CD14-positive monocyte (primary cell): ENCODE results near the gene SLC2A2. TPM values are rescaled to one million over a fixed set of nuclear protein-coding genes. Genes with fewer than 3 reads are reported as not detected.

ENCODE experiments used
- DNase-seq, 3 donors: peaks; one replicate each; pipeline ENCODE4 v3.0.0-alpha.2; 2011 to 2022
- H2AFZ ChIP-seq: 2 replicates; pipeline ENCODE4 v1.6.0; 2012; ENCODE audit warnings: mild to moderate bottlenecking, low read depth, low read length, inconsistent platforms; ENCODE audit not compliant: insufficient read depth, poor library complexity, severe bottlenecking
- H3K27ac ChIP-seq, 2 donors: 1 replicate in 1 of 2; 2 replicates in 1 of 2; pipeline ENCODE4 v1.5.1; 2012 to 2013; ENCODE audit warnings: low read length in 2 of 2, control low read depth in 1 of 2, inconsistent platforms in 1 of 2, low read depth in 1 of 2, mild to moderate bottlenecking in 1 of 2
- H3K27me3 ChIP-seq, 2 donors: one replicate each; pipeline versions ENCODE4 v1.6.0 to v1.6.1; 2011 to 2013; ENCODE audit warnings: low read length in 2 of 2; ENCODE audit not compliant: control insufficient read depth in 2 of 2, insufficient read depth in 2 of 2
- H3K36me3 ChIP-seq, 2 donors: replicated peaks in 1 of 2; 1 replicate in 1 of 2; 2 replicates in 1 of 2; pipeline versions ENCODE4 v1.5.1 to v1.6.1; 2012 to 2013; ENCODE audit warnings: low read length in 2 of 2, control low read depth in 1 of 2, inconsistent platforms in 1 of 2, mild to moderate bottlenecking in 1 of 2; ENCODE audit not compliant: insufficient read depth in 2 of 2, control insufficient read depth in 1 of 2
- H3K4me1 ChIP-seq, 2 donors: 1 replicate in 1 of 2; 2 replicates in 1 of 2; pipeline versions ENCODE4 v1.5.1 to v1.6.1; 2012 to 2013; ENCODE audit warnings: low read length in 2 of 2, control low read depth in 1 of 2, inconsistent platforms in 1 of 2, mild to moderate bottlenecking in 1 of 2, moderate library complexity in 1 of 2; ENCODE audit not compliant: insufficient read depth in 2 of 2, control insufficient read depth in 1 of 2
- H3K4me2 ChIP-seq: replicated peaks from 2 replicates; pipeline ENCODE3; 2012; ENCODE audit warnings: low read length, moderate library complexity, mild to moderate bottlenecking; ENCODE audit not compliant: poor library complexity, severe bottlenecking; ENCODE audit errors: extremely low read depth
- H3K4me3 ChIP-seq, 3 experiments: fragments of 200-600 bp in 1 of 3; sonication (generic) in 1 of 3; replicated peaks in 1 of 3; 1 replicate in 2 of 3; 2 replicates in 1 of 3; pipeline ENCODE4 v1.5.1; 2011 to 2013; ENCODE audit warnings: low read length in 3 of 3, mild to moderate bottlenecking in 3 of 3, control low read depth in 2 of 3, low read depth in 2 of 3, inconsistent platforms in 1 of 3, moderate library complexity in 1 of 3
- H3K79me2 ChIP-seq: 2 replicates; pipeline ENCODE4 v1.6.0; 2012; ENCODE audit warnings: mild to moderate bottlenecking, control low read depth, inconsistent platforms, low read length, moderate library complexity; ENCODE audit not compliant: insufficient read depth
- H3K9ac ChIP-seq: 2 replicates; pipeline ENCODE4 v1.6.0; 2017; ENCODE audit warnings: low read length, mild to moderate bottlenecking; ENCODE audit not compliant: insufficient read depth, poor library complexity, severe bottlenecking
- H3K9me3 ChIP-seq, 2 donors: replicated peaks in 1 of 2; 1 replicate in 1 of 2; 2 replicates in 1 of 2; pipeline versions ENCODE4 v1.5.1 to v1.6.1; 2012 to 2013; ENCODE audit warnings: low read length in 2 of 2, control low read depth in 1 of 2; ENCODE audit not compliant: control insufficient read depth in 1 of 2, insufficient read depth in 1 of 2
- H4K20me1 ChIP-seq: 2 replicates; pipeline ENCODE4 v1.6.0; 2012; ENCODE audit warnings: mild to moderate bottlenecking, low read length, control low read depth, moderate library complexity; ENCODE audit not compliant: insufficient read depth
- H3K27ac Mint-ChIP-seq, 7 donors: one replicate each; pipeline ENCODE4 v1.8.0; 2020; ENCODE audit warnings: mild to moderate bottlenecking in 7 of 7, mixed read lengths in 7 of 7, moderate library complexity in 6 of 7, inconsistent platforms in 2 of 7
- H3K27me3 Mint-ChIP-seq, 3 donors: one replicate each; pipeline ENCODE4 v1.8.0; 2021 to 2022; ENCODE audit warnings: low read depth in 3 of 3, mild to moderate bottlenecking in 3 of 3, mixed read lengths in 3 of 3, moderate library complexity in 3 of 3, inconsistent platforms in 1 of 3
- H3K36me3 Mint-ChIP-seq, 2 donors: one replicate each; pipeline ENCODE4 v1.8.0; 2020; ENCODE audit warnings: mixed read lengths in 2 of 2, inconsistent platforms in 1 of 2, mild to moderate bottlenecking in 1 of 2
- H3K4me1 Mint-ChIP-seq: one replicate; pipeline ENCODE4 v1.8.0; 2020; ENCODE audit warnings: mild to moderate bottlenecking, mixed read lengths
- H3K4me3 Mint-ChIP-seq, 2 donors: one replicate each; pipeline ENCODE4 v1.8.0; 2020; ENCODE audit warnings: mild to moderate bottlenecking in 2 of 2, mixed read lengths in 2 of 2, moderate library complexity in 1 of 2
- H3K9me3 Mint-ChIP-seq, 7 donors: one replicate each; pipeline ENCODE4 v1.8.0; 2020 to 2022; ENCODE audit warnings: mixed read lengths in 7 of 7, mild to moderate bottlenecking in 6 of 7, moderate library complexity in 6 of 7, inconsistent platforms in 2 of 7
- CTCF ChIP-seq: fragments of 200-600 bp; IDR thresholded peaks from one replicate; pipeline ENCODE4 v1.8.0; 2022; ENCODE audit warnings: antibody characterized with exemption, mild to moderate bottlenecking
- WGBS: methylation state at CpG from one replicate; pipeline ENCODE4 v1.1.5; 2013; ENCODE audit warnings: missing lambda C conversion rate; ENCODE audit not compliant: insufficient coverage; 5-methylcytosine and 5-hydroxymethylcytosine counted together
- intact Hi-C, 2 donors: fragments of 100-400 bp; cut with micrococcal nuclease; formaldehyde crosslinking; loops; one replicate each; pipeline versions ENCODE4 v1.15.0 to v1.15.1; 2023
- polyA plus RNA-seq, 3 donors: library from polyadenylated mRNA; depleted of rRNA in 1 of 3; unstranded in 2 of 3; stranded (reverse) in 1 of 3; fragments of 300-500 nt in 2 of 3; fragments of >200 nt in 1 of 3; fragmentation: Illumina TruSeq in 2 of 3; gene quantifications; 1 replicate in 2 of 3; 2 replicates in 1 of 3; pipeline ENCODE4 v1.2.3, GENCODE V29; 2012 to 2021

The SLC2A2 gene
- polyA plus RNA-seq, 3 donors: not detected

- WGBS: 100% methylated on average over 1 of the region's 1 CpG
- H3K9me3 Mint-ChIP-seq: peaks cover 0 to 1% (median 0%) of the 10 kb centered on the region in 7 donors
- no peaks in the 10 kb centered on the region for H3K79me2 ChIP-seq
- H3K36me3 ChIP-seq: no peaks in the 10 kb centered on the region
- no peak overlapping the region for H3K4me2 ChIP-seq
- H3K27me3 ChIP-seq: peaks cover 0 to 2% of the 10 kb centered on the region in 2 donors
- no peaks in the 10 kb centered on the region for H3K9me3 ChIP-seq
- H3K4me1 ChIP-seq: no peaks in the 10 kb centered on the region
- H3K9ac ChIP-seq: no peak overlapping the region
- TF ChIP-seq CTCF: no peak
- no peaks in the 10 kb centered on the region for H3K4me1 Mint-ChIP-seq
- no peaks in the 10 kb centered on the region for H4K20me1 ChIP-seq
- H2AFZ ChIP-seq: no peak overlapping the region
- DNase-seq: no peak
- no peak overlapping the region for H3K27ac ChIP-seq
- intact Hi-C loops: no loop called here
- no peaks in the 10 kb centered on the region for H3K36me3 Mint-ChIP-seq
- no peak overlapping the region for H3K4me3 Mint-ChIP-seq
- H3K27me3 Mint-ChIP-seq: peaks cover 0 to 2% (median 0%) of the 10 kb centered on the region in 3 donors
- no peak overlapping the region for H3K27ac Mint-ChIP-seq
- H3K4me3 ChIP-seq: no peak overlapping the region
These were observed 11.8 kb upstream of the SLC2A2 start for GRCh38 chr3:171038342-171038741.

GRCh38 chr3:171028779-171029232, 2.3 kb upstream of the SLC2A2 start:
- no peak for TF ChIP-seq CTCF
- DNase-seq: no peak
- H3K4me3 ChIP-seq: no peak overlapping the region
- H4K20me1 ChIP-seq: no peaks in the 10 kb centered on the region
- Mint-ChIP-seq H3K9me3 (peaks cover 0 to 7% (median 0%) of the 10 kb centered on the region in 7 donors), H3K27ac (no peak overlapping the region), H3K36me3 (no peaks in the 10 kb centered on the region), H3K4me1 (no peaks in the 10 kb centered on the region), H3K4me3 (no peak overlapping the region), H3K27me3 (peaks cover 3 to 11% (median 7%) of the 10 kb centered on the region in 3 donors)
- 58% methylated on average over 4 of the region's 8 CpGs for WGBS
- no peaks in the 10 kb centered on the region for H3K36me3 ChIP-seq
- H3K27me3 ChIP-seq: peaks cover 27 to 28% of the 10 kb centered on the region in 2 donors
- H3K9me3 ChIP-seq: no peaks in the 10 kb centered on the region
- H3K4me2 ChIP-seq: no peak overlapping the region
- intact Hi-C loops: no loop called here
- no peaks in the 10 kb centered on the region for H3K79me2 ChIP-seq
- H2AFZ ChIP-seq: peak overlapping the region; percentile 48
- H3K9ac ChIP-seq: no peak overlapping the region
- H3K27ac ChIP-seq: no peak overlapping the region
- H3K4me1 ChIP-seq: no peaks in the 10 kb centered on the region
